NCI-H82 treated with DMSO at 0.1 percent for 48 hours (cell line): ENCODE data around the gene PCYOX1L.

ENCODE experiments used
- DNase-seq: peaks from one replicate; lab custom pipeline; 2025; ENCODE audit not compliant: unreplicated experiment; lab: John Stamatoyannopoulos, UW

PCYOX1L gene

DNA sequence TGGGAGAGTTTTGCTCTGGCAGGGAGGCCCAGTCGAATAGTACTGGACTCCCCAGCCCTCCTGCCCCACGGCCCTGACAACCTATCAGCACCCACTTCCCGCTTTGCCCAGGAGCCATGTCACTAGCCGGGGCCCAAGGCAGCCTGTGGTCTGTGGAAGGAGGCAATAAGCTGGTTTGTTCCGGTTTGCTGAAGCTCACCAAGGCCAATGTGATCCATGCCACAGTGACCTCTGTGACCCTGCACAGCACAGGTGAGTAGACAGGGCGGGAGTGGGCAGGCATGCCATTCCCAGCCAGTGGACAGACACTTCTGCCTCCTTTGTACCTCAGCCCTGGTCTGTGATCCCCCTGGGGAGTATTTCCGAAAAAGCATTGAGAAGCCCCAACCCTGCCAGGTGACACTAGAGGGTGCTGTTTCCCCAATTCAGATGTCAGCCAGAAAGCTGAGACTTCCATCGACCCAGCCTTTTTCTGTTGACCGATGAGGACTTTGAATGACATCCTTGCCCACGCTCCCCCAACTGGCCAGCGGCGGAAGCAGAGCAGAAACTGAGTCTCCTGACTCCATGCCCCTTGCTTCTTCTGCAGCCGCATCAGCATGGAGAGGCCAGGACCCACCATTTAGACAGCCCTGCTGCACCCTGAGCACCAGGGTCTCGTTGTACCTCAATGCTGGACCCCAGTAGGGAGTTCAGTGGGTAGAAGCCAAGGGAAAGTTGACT, 9.6 kb downstream of the PCYOX1L start:
- DNase-seq: peak; percentile 56

GRCh38 chr5:149367972-149368645, 10.3 kb downstream of the PCYOX1L start:
- no peak for DNase-seq

GRCh38 chr5:149370878-149371277, 13.0 kb downstream of the PCYOX1L start:
- no peak for DNase-seq

- peak; percentile 45 for DNase-seq
Observed at GRCh38 chr5:149371296-149371962, 13.6 kb downstream of the PCYOX1L start.

DNA sequence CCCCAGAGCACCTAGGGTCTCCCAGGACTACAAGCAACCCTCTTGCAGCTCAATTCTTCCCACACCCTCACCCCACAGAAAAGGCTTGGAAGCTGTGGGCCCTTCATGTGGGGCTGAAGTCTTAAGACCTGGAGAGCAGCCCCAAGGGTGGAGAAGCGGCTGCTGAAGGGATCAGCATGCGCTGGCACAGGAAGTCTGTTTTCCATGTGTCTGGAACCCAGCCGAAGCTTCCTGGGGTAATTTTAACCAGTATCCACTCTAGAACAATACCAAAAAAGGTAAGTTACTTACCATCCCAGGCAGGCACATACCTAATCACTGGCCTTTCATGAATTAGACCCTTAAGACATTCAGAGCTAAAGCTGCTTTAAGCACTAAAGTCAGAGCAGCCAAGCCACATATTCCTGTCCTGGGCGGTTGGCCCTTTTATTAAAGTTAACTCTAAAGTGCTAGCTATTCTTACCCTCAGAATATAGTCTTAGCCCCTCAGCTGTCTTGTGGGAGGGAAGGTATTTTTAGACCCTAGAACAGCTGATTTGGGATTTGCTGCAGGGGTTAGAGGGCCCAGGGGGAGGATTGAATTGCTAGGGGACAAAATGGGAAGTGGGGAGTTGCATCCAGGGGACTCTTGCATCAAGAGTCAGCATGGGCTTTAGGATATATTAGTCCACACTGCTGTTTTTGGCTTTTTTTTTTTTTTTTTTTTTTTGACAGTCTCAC, 14.4 kb downstream of the PCYOX1L start:
- no peak for DNase-seq

DNA sequence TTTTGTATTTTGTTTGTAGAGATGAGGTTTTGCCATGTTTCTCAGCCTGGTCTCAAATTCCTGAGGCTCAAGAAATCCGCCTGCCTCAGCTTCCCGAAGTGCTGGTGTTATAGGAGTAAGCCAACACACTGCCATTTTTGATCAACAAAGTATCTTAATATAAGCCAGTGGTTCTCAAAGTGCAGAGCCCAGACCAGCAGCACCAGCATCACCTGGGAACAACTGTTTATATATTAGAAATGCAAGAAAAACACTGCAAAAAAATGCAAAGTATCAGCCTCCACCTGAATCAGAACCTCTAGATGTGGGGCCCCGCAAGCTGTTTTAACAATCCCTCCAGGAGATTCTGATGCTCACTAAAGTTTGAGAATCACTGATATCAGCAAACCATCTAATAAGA, 15.1 kb downstream of the PCYOX1L start:
- no peak for DNase-seq

GRCh38 chr5:149374303-149374702, 16.5 kb downstream of the PCYOX1L start:
- no peak for DNase-seq

DNA sequence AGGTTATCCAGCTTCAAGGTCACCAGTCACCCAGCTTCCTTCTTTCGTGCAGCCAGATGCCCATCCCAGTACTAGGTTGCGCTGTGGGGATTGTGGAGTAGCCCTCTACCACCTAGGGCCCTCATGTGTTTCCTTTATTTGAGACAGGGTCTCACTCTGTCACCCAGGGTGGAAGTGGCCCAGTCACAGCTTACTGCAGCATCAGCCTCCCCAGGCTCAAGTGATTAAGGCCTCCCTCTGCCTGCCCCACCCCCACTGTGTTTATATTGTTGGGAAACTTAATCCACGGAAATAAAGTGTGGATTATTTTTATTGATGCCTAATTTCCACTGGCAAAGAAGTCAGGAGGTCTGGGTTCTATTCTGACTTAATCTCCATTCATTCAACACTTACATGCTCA, 17.0 kb downstream of the PCYOX1L start:
- DNase-seq: peak; percentile 19

GRCh38 chr5:149375434-149375833, 17.6 kb downstream of the PCYOX1L start:
- DNase-seq: no peak

DNA sequence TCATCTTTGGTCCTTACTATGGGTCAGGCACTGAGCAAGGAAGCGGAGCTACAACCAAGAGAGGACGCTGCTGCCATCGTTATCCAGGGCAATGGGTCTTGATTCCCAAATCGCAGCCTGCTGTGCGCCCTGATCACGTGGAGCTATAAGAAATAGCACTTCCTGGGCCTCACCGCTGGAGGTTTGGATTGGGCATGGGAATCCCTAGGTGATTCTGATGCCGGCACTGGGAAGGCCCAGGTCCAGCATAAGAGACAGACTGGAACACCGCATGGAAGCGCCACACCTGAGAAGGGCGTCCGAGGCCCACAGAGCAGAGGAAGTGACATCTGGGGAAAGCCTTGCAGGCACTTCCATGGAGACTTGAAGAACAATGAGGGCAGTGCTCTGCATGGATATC, 18.3 kb downstream of the PCYOX1L start:
- no peak for DNase-seq

- DNase-seq: no peak
Observed at GRCh38 chr5:149376711-149377447, 19.0 kb downstream of the PCYOX1L start.

- no peak for DNase-seq
Observed at GRCh38 chr5:149378241-149378820, 20.5 kb downstream of the PCYOX1L start.

GRCh38 chr5:149379177-149379761, 21.4 kb downstream of the PCYOX1L start, which contains the start of gene IL17B:
Gene IL17B (minus strand): TSS chr5:149379292. CDS start chr5:149379225, 67 bp downstream.
- no peak for DNase-seq

DNA sequence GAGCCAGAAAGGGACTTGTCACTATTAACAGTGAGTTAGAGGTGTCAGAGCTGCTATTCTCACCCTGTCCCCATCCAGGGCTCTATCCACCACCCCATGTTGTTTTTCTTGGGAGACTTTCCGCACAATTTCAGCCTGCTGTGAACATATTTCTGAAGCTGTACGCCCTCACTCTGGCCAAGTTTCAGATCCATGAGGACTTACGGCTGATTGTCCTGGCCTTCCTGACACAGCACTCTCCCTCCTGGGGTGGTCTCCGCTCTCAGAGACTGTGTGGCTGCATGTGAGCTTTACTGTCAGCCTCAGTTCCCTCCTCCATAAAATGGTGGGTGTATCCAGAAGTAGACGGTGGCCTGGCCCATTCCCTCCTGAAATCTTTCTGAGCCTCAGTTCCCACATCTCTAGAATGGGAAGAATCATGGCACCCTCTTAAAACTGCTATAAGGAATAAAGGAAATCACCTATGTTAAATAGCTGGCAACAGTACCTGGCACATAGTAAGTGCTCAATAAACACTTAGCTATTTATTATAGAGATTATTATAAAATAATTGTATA, 22.1 kb downstream of the PCYOX1L start:
- no peak for DNase-seq

DNA sequence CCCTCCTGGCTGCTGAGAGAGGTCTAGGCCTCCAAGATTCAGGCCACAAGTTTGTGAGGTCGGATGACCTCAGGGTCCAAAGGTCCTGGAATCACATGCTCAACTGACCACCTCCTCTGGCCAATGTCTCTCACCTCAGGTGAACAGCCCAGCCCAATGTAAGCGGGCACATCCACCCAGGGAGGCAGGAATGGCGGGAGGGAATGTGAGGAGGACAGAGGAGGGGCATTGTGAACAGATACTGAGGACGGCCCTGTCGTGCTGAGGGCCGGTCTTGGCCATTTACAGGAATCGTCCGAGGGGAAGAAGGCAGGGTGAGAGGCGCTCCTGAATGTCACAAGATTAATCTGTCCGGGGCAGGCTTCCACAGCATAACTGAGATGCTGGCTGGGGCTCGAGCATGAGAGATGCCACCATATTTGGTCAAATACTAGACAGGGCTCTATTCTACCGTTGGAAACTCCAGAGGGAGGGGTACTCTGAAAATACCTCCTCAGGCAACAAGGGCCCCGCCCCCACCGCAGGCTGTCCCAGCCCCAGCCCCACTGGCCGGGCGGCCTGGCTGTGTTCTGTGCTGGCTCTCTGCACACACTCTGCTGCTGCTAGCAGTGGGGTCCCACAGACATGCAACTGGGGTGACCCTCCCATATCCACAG, 22.7 kb downstream of the PCYOX1L start:
- DNase-seq: no peak

GRCh38 chr5:149381261-149381985, 23.6 kb downstream of the PCYOX1L start:
- no peak for DNase-seq

DNA sequence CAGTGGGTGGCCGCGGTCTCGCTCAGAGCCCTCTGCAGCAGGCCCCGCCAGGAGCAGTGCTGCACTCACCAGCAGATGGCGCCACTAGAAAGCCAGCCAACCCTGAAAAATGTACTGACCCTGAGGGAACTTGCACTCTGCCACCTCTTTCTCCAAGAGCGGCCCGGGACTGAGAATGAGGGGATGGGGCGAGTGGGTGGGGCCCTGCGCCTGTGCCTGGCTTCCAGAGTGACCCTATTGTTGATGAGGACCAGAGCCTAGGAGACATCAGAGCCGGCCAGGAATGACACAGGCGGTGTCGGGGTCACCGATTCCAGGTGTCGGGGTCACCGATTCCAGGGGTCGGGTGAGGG, 24.1 kb downstream of the PCYOX1L start:
- peak; percentile 34 for DNase-seq

GRCh38 chr5:149382517-149383220, 24.8 kb downstream of the PCYOX1L start:
- DNase-seq: no peak
